ENCODE measurements around the gene SEPTIN10.
"Not testable (repeated sequence)": the region's sequence is repeated elsewhere in the genome, so short reads cannot be mapped to it uniquely, and the experiment has no call there.

SEPTIN10 gene

GRCh38 chr2:109613922-109614714 is at the start of gene SEPTIN10, which contains the start of gene SOWAHC:
Gene SEPTIN10 (minus strand): TSS chr2:109613966. CDS start chr2:109613827, 139 bp downstream.
Gene SOWAHC (plus strand): TSS chr2:109614364. CDS start chr2:109614490, 126 bp downstream.
- DNase-seq (ENCODE audit: low read depth in 2 of 2) = peak; percentile 43 to 50

- no peak for DNase-seq (ENCODE audit: low read depth in 2 of 2)
These were observed 49.1 kb upstream of the SEPTIN10 start for GRCh38 chr2:109662889-109663288.

GRCh38 chr2:109660046-109660860 is 46.5 kb upstream of the SEPTIN10 start:
- DNase-seq (ENCODE audit: low read depth in 2 of 2) = no peak

- DNase-seq (ENCODE audit: low read depth in 2 of 2) = no peak
These were observed 45.8 kb upstream of the SEPTIN10 start for GRCh38 chr2:109659396-109660045.

GRCh38 chr2:109655287-109655686 is 41.5 kb upstream of the SEPTIN10 start:
- no peak for DNase-seq (ENCODE audit: low read depth in 2 of 2)

GRCh38 chr2:109654326-109655050 is 40.7 kb upstream of the SEPTIN10 start:
- no peak for DNase-seq (ENCODE audit: low read depth in 2 of 2)

- DNase-seq (ENCODE audit: low read depth in 2 of 2) = no peak
These were observed 36.2 kb upstream of the SEPTIN10 start for GRCh38 chr2:109649736-109650695.

GRCh38 chr2:109648041-109648527 is 34.3 kb upstream of the SEPTIN10 start:
- DNase-seq (ENCODE audit: low read depth in 2 of 2) = no peak

- no peak for DNase-seq (ENCODE audit: low read depth in 2 of 2)
These were observed 33.9 kb upstream of the SEPTIN10 start for GRCh38 chr2:109647636-109648035.

GRCh38 chr2:109646961-109647360 is 33.2 kb upstream of the SEPTIN10 start:
- no peak for DNase-seq (ENCODE audit: low read depth in 2 of 2)

GRCh38 chr2:109645412-109646184 is 31.8 kb upstream of the SEPTIN10 start:
- DNase-seq (ENCODE audit: low read depth in 2 of 2) = no peak

GRCh38 chr2:109644571-109645275 is 31.0 kb upstream of the SEPTIN10 start:
- no peak for DNase-seq (ENCODE audit: low read depth in 2 of 2)

GRCh38 chr2:109640000-109640399 is 26.2 kb upstream of the SEPTIN10 start:
- DNase-seq (ENCODE audit: low read depth in 2 of 2) = not testable (repeated sequence)

- DNase-seq (ENCODE audit: low read depth in 2 of 2) = no peak
These were observed 25.0 kb upstream of the SEPTIN10 start for GRCh38 chr2:109638795-109639194.

GRCh38 chr2:109637749-109638570 is 24.2 kb upstream of the SEPTIN10 start:
- DNase-seq (ENCODE audit: low read depth in 2 of 2) = no peak

GRCh38 chr2:109636317-109636716 is 22.6 kb upstream of the SEPTIN10 start:
- no peak for DNase-seq (ENCODE audit: low read depth in 2 of 2)

- DNase-seq (ENCODE audit: low read depth in 2 of 2) = no peak
These were observed 21.9 kb upstream of the SEPTIN10 start for GRCh38 chr2:109635426-109636304.
